Measurements from ENCODE around the gene TEX48. TPM values are rescaled to one million over a fixed set of nuclear protein-coding genes. Genes with fewer than 3 reads are reported as not detected.

TEX48 gene
- polyA plus RNA-seq, 2 of the 4 experiments (the other 2 are of a cell fraction): not detected

GRCh38 chr9:114701988-114702387 lies 20.0 kb upstream of the TEX48 start (continued):
- no peak for TF ChIP-seq CBX2 (IDR thresholded peaks at IDR 0.05; ENCODE audit: borderline replicate concordance, low read depth)
- TF ChIP-seq POLR2A (IDR thresholded peaks at IDR 0.05; ENCODE audit: low read length): no peak

- no peak for DNase-seq (ENCODE audit: low read depth in 1 of 2, low spot score in 1 of 2)
- no peak for FAIRE-seq
- ChIA-PET POLR2A (no interaction called here), CTCF (interaction anchor here (0.8 to 12.4 kb wide), 3 partner anchors 10 to 36 kb away, joined by 3 to 108 read pairs (median 8); partner anchors contain the start of gene TEX48)
- no peaks in the 10 kb centered on the region for H3K4me1 ChIP-seq
- no peak for ATAC-seq
- TF ChIP-seq HOXA7 (CRISPR knock-in tag; IDR thresholded peaks at IDR 0.05): no peak
- TF ChIP-seq JUNB (IDR thresholded peaks at IDR 0.05): no peak
- no peak for TF ChIP-seq BCL3 (IDR thresholded peaks at IDR 0.05)
- TF ChIP-seq BHLHE40 (IDR thresholded peaks at IDR 0.05; ENCODE audit: low read depth, low read length): no peak
- TF ChIP-seq PBX3 (IDR thresholded peaks at IDR 0.05): no peak
- no peak for TF ChIP-seq ATOH8 (CRISPR knock-in tag; IDR thresholded peaks at IDR 0.05; ENCODE audit: low read depth)
- no peak for TF ChIP-seq CTCF (IDR thresholded peaks at IDR 0.05)
- TF ChIP-seq HOXB5 (CRISPR knock-in tag; IDR thresholded peaks at IDR 0.05): no peak
- TF ChIP-seq ZNF302 (CRISPR knock-in tag; IDR thresholded peaks at IDR 0.05): no peak
- no peak for TF ChIP-seq HOXB13 (CRISPR knock-in tag; IDR thresholded peaks at IDR 0.05; ENCODE audit: low read depth)
- TF ChIP-seq PHF8 (IDR thresholded peaks at IDR 0.05; ENCODE audit: borderline replicate concordance, low read depth): no peak
- TF ChIP-seq MAZ (IDR thresholded peaks at IDR 0.05; ENCODE audit: borderline replicate concordance, low read depth, low read length): no peak
- no peaks in the 10 kb centered on the region for H3K9me3 ChIP-seq
- no peak overlapping the region for H3K4me3 ChIP-seq
- H3K27ac ChIP-seq: no peak overlapping the region
- H3K4me2 ChIP-seq: no peak overlapping the region
- WGBS (ENCODE audit: missing lambda C conversion rate): 91% methylated on average over 4 of the region's 4 CpGs
Measured at GRCh38 chr9:114697951-114698351, 16.0 kb upstream of the TEX48 start.

GRCh38 chr9:114696814-114697544 lies 15.0 kb upstream of the TEX48 start:
- FAIRE-seq (no peak), ATAC-seq (no peak), DNase-seq (ENCODE audit: low read depth in 1 of 2, low spot score in 1 of 2) (no peak)
- H3K4me1 ChIP-seq: peaks cover 2% of the 10 kb centered on the region; the same call in 2 of the 3 replicates
- ChIA-PET POLR2A (no interaction called here), CTCF (interaction anchor here (1.3 to 12.4 kb wide), 5 partner anchors 11 to 214 kb away, joined by 3 to 108 read pairs (median 7); partner anchors contain the start of gene TEX48)
- WGBS (ENCODE audit: missing lambda C conversion rate): 57% methylated on average over 7 of the region's 7 CpGs
- no peaks in the 10 kb centered on the region for H3K9me3 ChIP-seq
- no peak overlapping the region for H3K4me2 ChIP-seq
- TF ChIP-seq BCL3 (IDR thresholded peaks at IDR 0.05) (no peak), MAX (IDR thresholded peaks at IDR 0.05) (no peak), SREBF2 (IDR thresholded peaks at IDR 0.05) (no peak), NFE2L2 (conservative IDR thresholded peaks at IDR 0.05; ENCODE audit: low read length) (no peak), CHD2 (IDR thresholded peaks at IDR 0.05; ENCODE audit: low read length, partially characterized antibody) (no peak), BHLHE40 (IDR thresholded peaks at IDR 0.05; ENCODE audit: low read depth, low read length) (no peak), HOXB5 (CRISPR knock-in tag; IDR thresholded peaks at IDR 0.05) (no peak), HES2 (IDR thresholded peaks at IDR 0.05) (no peak), JUN (IDR thresholded peaks at IDR 0.05) (no peak), EHMT2 (IDR thresholded peaks at IDR 0.05; ENCODE audit: low read depth) (no peak), RCOR1 (IDR thresholded peaks at IDR 0.05; ENCODE audit: low read depth, low read length) (no peak), NPAS2 (CRISPR knock-in tag; IDR thresholded peaks at IDR 0.05; ENCODE audit: borderline replicate concordance) (no peak), RNF2 (IDR thresholded peaks at IDR 0.05; ENCODE audit: borderline replicate concordance, low read depth) (no peak), HEYL (CRISPR knock-in tag; IDR thresholded peaks at IDR 0.05) (no peak), CBX2 (IDR thresholded peaks at IDR 0.05; ENCODE audit: borderline replicate concordance, low read depth) (no peak), GATA3 (IDR thresholded peaks at IDR 0.05; ENCODE audit: borderline replicate concordance) (no peak), PHF8 (IDR thresholded peaks at IDR 0.05; ENCODE audit: borderline replicate concordance, low read depth) (no peak)
- H3K4me3 ChIP-seq: no peak overlapping the region
- no peak overlapping the region for H3K27ac ChIP-seq

All from A549 (cell line).